ENCODE results near the gene ATXN2. TPM values are rescaled to one million over a fixed set of nuclear protein-coding genes. Genes with fewer than 3 reads are reported as not detected.

The ATXN2 gene
- polyA plus RNA-seq, 1 donor, result 102 TPM

DNA sequence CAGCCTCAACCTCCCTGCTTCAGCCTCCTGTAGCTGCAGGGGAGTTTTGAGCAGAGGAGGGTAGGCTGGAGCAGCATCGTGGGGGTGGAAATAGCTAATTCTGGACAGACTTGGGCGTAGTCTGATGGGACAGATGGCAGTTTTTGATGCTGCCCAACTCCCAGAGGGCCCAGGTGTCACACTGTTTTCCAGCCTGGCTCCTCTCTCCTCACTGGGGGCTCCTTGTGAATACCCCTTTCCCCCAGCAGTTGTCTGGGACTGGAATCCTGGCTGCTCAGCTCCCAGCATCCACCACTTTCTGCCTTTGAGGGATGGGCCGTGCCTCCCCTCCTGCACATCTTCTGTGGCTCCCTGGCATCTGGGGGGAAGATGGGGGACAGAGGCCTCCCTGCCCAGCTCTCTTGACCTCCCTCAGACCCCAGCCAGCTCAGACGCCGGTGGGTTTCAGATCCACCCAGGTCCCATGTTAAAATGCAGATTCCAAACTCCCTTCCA, 159.4 kb downstream of the ATXN2 start:
- DNase-seq, result no peak

DNA sequence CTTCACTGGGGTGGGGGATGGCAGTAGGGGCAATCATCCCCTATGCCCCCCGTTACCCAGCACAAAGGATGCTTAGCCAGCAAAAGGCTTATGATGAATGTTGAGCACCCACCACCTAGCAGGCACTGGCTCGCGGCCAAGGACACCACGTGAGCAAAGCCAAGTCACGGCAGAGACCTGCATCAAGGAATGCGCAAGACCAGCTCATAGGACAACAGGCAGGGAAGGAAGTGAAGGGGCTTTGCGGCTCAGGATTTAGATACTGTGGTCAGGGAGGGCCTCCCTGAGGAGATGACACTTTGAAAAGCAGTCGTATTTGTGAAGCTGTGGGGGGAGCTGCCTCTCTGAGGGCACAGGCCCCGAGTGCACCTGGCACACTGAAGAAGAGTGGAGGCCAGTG, 160.6 kb downstream of the ATXN2 start:
- no peak for DNase-seq

DNA sequence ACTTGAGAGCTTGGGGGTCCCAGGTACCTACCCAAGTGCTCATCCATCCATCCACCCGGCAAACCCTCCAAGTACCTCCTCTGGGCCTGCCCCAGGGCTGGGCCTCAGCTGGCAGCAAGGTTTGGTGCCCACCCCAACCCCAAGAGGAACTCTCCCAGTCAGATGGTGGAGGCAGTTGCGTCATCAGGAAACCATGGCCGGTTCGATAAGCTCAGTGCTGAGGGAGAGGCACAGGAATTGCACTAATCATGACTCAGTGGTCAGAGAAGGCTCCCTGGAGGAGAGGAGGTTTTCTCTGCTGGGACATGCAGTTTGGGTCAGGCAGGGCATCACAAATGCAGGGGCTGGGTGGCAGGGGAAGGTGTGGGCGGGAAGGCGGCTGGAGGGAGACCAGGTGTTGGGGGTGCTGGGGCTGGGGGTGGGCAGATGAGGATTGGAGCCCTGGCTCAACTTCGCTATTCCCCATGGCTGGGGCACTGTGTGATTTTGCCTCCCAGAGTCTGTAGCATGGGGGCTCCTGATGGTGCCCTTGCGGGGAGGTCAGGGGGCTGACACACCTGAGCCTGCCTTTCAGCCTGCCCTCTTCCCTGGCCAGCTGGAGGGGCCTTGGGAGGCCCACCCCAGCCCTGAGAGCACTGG, 161.2 kb downstream of the ATXN2 start:
- no peak for DNase-seq

DNA sequence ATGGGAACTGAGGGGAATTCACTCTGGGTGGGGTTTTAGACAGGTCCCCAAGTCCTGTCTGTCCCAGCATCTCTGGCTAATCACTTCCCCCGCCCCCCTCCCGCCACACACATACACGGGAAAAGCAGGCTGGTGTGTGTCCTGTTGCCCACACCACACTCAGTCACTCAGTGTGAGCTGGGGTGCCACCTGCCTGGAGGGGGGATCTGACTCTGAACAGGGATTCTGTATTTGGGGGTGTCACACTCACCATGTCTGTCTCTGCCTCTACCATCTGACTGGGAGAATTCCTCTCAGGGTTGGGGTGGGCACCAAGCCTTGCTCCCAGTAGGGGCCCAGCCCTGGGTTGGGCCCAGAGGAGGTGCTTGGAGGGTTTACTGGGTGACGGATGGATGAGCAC, 162.3 kb downstream of the ATXN2 start:
- no peak for DNase-seq

DNA sequence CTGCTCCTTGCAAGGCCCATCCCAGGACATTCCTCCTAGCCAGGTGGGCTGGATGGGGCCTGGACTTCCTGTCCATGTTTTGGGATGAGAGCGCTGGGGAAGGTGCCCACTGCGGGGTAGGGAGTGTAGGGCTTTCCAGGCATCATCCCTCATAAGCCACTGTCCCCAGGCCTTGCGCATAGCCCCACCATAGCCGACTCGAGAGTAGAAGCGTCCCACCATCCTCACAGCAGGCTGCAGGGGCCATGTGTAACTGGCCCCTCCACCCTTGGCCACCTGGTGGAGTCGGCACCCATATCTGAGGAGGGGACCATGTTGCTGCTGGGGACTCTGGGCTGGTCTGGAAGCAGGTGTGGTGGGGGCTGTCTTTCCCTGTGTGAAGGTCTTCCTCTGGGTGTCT, 162.8 kb downstream of the ATXN2 start:
- DNase-seq, result no peak

DNA sequence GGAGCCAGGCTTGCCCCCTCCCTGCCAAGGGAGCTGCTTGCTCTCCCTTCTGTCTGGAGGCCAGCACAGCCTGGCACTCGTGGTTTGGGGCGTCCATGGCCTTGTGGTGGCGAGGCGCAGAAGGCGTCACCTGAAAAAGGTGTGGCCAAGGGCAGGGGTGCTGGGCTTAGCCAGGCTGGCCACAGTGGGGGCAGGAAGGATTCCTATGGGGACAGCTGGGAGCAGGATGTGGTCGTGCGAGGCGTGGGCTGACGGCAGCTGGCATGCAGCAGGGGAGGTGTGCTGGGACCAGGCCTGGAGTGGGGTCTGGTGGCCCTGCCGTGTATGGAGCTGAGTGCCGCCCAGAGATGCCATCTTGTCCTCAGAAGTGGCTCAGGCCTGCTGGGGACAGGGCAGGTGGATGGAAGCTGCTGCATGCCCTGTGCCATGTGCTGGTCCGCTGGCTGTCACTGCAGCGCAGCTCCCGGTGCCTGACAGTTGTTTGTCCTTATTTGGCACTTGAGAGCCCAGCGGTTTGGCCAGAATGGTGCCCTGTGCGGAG, 163.4 kb downstream of the ATXN2 start:
- DNase-seq, result no peak

DNA sequence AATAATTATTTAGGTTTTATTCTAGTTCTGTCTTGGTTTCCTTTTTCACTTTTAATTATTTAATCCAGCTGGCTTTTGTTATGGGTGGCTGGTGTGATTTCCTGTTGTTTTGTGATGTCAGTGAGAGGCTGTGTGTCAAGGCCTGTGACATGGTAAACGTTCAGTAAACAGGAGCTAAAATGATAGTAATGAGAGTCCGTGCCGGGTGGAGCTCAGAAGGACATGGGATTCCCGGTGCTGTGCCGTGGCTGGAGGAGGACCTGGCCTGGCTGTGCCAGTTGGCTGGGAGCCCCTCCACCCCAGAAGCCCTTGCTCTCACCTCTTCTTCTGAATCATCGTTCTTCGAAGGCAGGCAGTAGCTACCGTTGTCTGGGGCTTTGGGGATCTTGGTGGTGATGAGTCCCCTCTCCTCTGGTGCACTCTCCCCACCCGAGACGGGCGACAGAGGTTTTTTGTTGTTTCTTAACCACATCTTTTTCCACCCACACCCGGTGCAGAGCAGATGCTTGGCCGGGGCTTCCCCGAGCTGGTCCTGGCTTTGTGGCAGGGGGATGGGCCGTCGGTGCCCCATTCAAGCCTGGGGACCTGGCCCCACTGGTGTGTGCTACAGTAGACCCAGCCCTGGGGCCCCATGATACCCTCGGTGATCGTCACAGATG, 164.3 kb downstream of the ATXN2 start:
- DNase-seq, result peak; percentile 38

DNA sequence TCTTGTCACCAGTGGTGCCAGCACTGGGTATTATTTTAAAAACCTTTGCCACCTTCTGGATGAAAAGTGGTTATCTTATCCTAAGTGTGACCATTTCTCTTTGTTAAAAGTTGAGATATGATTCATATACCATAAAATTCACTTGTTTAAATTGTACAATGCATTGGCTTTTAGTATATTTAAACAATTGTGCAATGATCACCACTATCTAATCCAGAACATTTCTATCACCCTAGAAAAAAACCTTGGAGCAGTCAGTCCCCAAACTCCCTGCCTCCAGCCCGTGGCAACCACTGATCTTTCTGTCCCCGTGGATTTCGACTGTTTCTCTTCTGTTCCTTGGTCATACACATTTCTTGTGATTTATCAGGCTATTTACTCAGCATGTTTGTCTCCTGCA, 165.1 kb downstream of the ATXN2 start:
- no peak for DNase-seq

DNA sequence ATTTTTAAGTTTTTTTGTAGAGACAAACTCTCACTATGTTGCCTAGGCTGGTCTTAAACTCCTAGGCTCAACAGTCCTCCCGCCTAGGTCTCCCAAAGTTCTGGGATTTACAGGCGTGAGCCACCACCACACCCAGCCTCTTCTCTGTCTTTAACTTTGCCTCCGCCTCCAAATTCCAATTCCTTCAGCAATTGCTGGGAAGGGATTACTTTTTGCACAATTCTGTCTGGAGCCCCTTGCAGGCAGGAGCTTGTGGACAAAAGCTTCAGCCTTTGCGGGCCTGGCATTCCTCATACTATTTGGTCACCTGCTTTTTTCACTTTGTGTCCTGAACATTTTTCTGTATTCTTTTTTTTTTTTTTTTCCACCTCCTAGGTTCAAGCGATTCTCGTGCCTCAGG, 167.3 kb downstream of the ATXN2 start:
- no peak for DNase-seq

DNA sequence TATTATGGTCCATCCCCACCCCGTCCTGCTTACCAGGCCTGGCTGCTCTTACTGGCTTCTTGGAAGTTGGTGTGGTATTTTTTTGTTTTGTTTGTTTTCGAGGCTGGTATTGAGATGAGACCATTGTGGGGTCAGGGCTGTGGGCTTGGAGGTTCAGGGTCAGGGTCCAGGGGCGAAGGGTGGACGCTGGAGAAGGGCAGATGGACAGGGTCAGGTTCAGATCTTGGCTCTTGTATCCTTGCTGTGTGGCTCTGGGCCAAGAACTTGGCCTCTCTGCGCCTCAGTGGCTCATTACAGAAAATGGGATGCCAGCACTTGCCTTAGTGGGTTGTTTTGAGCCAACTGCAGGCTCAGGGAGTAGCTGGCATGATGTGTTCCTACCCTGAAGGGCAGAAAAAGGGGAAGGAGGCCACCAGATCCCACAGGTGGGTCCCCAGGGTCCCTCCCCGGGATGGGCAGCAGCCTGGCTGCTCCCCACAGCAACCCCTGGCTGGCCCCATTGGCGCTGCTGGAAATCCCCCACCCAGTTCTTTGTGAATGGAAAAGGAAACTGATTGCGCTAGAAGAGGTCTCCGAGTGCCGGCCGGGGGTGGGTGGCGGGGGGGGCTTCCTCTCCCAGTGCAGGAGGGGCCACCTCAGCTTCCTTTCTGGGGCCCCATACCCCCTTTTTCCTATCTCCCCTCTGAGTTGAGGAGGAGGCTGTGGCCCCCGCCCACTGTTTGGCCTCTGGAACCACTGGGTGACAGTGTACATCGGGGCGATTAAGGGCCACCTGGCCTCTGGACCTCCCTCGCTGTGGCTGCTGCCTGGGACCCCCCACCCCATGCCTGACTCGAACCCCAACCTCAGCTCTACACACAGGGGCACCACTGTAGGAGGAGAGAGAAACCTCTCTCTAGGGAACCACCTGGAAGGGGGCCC, 168.4 kb downstream of the ATXN2 start:
- DNase-seq, result no peak

DNA sequence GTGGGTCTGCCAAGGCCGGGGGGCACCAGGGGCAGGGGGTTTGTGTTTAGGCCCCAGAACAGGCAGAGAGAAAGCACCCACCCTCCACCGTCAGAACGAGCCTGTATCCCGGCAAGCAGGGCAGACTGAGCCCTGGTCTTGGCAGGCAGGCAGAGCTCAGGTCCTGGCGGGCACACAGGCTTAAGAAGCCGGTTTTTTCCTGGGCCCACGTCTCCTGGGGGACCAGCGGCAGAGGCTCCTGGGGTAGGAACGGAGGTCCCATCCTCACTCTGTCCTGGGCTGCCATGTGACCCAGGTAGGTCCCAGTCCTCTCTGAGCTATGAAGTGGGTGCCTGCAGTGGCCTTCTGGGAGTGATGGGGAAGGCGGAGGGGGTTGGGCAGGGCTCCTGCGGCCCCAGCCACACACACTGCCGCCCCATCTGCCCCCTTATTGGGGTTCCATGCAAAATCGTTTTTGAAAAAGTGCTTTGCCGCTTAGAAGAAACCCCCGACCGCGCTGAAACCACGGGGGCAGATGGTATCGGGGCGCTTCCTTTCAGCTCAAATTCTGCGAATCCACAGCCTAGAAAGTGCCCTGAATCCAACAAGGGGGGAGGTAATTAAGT, 169.2 kb downstream of the ATXN2 start:
- DNase-seq, result no peak

DNA sequence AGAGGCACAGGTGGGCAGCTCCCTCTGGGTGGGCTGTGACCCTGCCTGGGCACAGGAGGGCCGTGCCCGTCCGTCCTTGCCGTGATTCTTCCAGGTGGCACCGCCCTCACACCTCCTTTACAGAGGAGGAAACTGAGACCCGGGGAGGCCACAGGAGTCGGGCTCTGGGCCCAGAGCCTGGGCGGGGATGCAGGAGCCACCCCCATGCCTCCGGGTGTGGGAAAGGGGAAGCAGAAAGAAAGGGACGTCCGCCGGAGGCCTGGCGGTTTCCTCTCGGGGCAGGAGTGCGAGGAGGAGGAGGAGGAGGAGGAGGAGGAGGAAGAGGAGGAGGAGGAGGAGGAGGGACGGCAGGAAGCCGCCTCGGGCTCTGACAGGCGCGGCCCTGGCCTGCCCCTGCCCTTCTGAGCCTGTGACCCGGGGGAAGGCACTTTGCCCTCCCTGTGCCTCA, 170.4 kb downstream of the ATXN2 start:
- no peak for DNase-seq

DNA sequence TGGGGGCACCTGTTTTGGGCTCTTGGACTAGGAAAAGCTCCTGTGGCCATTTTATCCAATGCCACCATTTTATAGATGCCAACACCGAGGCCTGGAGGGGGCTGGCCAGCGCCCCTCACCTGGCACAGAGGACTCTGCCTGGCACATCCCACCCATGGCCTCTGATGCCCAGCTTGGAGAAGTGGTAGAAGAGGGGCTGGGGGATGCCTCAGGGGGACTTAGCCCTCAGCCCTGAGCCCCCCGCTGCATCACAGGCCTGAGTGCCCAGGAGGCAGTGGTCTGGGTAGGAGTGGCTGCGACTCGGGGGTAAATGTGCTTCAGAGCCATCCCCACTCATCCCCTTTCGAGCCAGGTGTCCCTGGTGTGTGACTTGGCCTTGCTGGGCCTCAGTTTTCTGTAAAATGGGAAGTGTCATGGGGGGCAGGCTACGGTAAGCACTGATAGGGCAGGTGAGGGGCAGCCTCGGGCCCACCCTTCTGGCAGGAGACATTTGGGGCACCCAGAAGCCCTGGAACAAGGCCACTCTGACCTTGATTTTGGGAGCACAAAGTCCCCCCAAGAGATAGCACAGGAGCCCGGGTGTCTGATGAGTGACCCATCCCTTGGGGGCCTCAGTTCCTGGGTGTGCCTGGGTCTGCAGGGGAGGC, 170.9 kb downstream of the ATXN2 start:
- no peak for DNase-seq

DNA sequence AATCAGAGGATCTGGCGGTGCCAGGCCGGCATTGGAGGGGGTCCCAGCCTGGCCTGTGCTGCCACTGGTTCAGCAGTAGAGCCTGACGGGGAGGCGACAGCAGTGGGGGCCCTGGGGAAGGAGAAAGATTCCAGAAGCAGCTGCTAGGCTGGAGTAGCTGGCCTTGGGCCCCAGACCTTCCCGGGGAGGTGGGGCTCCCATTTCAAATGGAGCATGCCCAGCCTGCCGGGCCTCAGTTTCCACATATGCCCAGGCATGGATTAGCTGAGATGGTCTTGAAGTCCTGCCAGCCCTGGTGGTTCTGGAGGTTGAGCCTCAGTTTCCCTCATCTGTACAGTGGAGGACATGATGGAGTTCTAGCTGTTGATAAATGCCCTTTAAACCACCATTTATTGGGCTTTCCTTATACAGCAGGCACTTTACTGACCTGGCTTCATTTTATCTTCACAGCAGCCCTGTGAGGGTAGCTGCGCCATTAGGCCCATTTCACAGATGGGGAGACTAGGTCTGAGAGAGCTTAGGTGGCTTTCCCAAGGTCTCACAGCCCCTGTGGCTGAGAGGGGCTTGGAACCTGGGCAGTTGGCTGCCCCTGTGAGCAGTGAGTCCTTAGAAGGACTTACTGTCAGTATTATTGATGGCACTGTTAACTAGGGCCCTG, 171.6 kb downstream of the ATXN2 start:
- no peak for DNase-seq

DNA sequence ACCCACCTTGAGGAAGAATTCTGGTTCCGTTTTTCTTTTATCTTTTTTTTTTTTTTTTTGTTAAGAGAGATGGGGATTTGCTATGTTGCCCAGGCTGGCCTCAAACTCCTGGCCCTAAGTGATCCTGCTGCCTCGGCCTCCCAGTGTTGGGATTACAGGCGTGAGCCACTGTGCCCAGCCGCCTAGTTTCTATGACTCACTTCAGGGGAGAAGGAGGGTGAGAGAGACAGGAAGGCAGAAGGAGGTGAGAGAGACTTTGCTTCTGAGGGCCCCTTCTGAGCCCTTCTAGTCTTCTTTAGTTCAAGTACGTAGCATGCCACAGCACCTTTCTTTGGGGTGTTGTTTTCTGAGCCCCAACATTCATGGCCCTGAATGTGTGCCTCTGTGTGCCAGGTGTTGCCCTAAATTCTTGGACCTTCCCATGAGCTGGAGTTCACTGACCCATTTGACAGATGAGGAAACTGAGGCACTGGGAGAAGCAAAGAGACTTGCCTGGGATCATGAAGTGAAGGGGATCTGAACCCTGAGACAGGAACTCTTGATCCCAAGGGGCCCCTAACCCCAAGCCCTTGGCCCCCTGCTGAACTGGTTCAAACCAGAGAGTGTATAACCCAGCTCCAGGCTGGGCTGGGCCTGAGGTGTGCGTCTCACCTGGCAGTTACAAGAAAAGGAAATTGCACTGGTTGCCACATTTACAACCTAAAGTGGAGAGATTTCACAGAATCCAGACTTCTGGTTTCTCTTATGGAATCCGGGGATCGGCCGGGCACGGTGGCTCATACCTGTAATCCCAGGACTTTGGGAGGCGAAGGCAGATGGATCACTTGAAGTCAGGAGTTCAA, 172.6 kb downstream of the ATXN2 start:
- DNase-seq, result no peak

DNA sequence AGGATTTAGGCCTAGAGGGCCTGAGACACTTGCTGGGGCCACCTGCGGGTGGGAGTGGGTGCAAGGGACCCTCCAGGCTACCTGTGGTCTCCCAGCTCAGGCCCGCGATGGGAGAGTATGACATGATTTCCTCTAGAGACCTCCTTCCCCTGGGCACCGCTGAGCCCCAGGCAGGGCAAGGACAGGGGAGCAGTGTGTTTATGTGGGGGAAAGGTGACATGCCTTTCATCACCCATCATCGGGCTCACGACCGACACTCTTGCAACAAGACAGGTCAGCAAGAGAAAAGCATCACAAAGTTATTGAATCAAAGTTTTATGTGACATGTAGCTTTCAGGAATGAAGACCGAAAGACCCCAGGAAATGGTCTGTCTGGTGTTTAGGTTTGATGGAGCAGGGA, 173.5 kb downstream of the ATXN2 start:
- DNase-seq, result no peak

DNA sequence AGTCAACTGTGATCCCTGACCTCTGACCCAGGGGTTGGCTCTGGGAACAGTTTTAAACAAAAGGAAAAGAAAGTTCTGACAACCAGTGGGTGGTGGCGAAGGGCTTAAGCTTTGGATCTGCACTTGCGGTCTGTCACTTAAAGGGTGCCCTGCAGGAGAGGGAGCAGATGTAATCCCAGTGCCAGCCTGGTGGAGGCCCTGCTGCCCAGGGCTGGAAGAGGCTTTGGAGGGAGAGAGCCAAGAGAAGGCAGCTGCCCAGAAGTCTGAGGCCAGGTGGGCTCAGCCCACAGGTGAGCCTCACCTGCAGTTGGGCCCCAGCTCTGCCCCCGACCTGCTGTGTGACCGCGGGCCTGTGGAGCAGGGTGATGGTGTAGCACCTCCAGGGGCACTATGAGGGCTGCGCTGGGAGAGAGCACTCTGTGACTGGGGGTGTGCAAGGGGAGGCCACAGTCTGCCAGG, 174.3 kb downstream of the ATXN2 start:
- no peak for DNase-seq

DNA sequence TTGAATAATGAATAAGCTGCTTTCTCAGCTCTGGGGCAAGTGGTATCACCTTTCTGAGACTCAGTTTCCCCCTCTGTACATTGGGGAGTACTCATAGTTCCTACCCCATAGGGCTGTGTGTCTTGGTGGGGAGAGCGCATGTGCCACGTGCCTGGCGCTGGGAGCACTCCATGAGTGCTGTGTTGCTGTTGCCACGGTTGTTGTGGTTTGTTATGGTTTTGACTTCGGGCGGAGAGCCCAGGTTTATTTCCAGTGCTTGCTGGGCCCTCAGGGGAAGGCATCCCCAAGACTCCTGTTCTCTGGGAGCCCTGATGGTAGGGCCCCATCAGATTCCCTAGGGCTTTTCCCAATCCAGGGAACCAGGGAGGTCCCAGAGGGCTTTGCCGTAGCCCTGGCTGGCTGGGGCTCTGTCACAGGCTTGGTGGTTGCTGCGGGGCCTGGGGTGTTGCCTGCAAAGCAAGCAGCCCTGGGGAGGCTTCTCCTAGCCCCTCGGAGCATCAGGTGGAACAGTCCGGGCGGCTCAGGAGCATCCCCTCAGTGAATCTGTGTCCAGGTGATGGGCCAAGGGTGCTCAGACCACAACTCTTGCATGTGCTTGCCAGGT, 174.8 kb downstream of the ATXN2 start:
- no peak for DNase-seq

DNA sequence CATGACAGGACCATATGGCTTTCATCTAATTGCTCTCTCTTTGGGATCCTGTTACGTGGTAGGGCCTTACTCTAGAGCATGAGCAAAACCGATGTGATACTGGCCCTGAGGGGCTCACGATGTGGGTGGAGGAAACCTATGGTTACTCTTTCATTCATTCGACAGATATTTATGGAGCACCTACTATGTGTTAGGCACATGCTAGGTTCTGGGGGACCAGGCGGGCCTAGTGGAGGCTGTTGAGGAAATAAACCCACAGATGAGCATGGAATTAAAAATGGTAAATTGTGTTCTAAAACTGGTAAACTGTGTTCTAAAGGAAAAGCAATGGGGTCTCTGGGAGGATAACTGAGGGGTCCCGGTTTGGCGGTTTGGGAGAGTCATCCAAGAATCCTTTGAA, 178.6 kb downstream of the ATXN2 start:
- no peak for DNase-seq

DNA sequence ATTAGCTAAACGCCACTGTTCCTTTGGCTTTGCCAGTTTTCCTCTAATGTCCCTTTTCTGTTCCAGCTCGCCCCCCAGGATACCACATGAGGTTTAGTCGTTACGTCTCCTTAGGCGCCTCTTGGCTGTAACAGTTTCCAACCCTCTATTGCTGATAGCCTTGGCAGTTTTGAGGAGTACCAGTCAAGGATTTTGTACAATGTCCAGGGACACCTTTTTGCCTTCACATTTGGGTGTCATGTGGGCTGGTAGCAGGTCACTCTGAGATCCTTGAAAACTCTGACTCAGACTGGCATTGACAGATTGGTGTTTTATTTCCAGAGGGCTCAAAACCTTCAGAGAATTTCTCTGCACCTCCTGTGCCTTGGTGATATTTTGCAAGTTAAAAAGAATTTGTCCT, 179.3 kb downstream of the ATXN2 start:
- DNase-seq, result no peak
